ACC112 (cell line): Measurements from ENCODE around the gene MAML2.

Source experiments
- H2AFZ ChIP-seq: fragments of 200-600 bp; sonication (generic); one replicate; pipeline ENCODE4 v1.6.0; 2017; ENCODE audit warnings: antibody characterized with exemption, low read length; ENCODE audit not compliant: unreplicated experiment
- H3K27ac ChIP-seq: fragments of 200-600 bp; sonication (generic); 2 replicates; pipeline ENCODE4 v1.5.1; 2014; ENCODE audit warnings: low read depth, mild to moderate bottlenecking, antibody characterized with exemption, low read length, moderate library complexity
- H3K27me3 ChIP-seq: fragments of 200-600 bp; sonication (generic); 2 replicates; pipeline ENCODE4 v1.6.1; 2014; ENCODE audit warnings: mild to moderate bottlenecking, antibody characterized with exemption, low read length, moderate library complexity, mixed read lengths; ENCODE audit not compliant: insufficient read depth
- H3K36me3 ChIP-seq: fragments of 200-600 bp; sonication (generic); 2 replicates; pipeline ENCODE4 v1.6.1; 2016; ENCODE audit warnings: mild to moderate bottlenecking, antibody characterized with exemption, low read length, moderate library complexity, mixed read lengths; ENCODE audit not compliant: insufficient read depth
- H3K4me1 ChIP-seq: fragments of 200-600 bp; sonication (generic); one replicate; pipeline ENCODE4 v1.6.1; 2016; ENCODE audit warnings: low read length, mixed read lengths; ENCODE audit not compliant: insufficient read depth, unreplicated experiment, control insufficient read depth
- H3K4me3 ChIP-seq: fragments of 200-600 bp; sonication (generic); 2 replicates; pipeline ENCODE4 v1.5.1; 2014; ENCODE audit warnings: mild to moderate bottlenecking, low read depth, low read length
- H3K79me2 ChIP-seq: fragments of 200-600 bp; sonication (generic); one replicate; pipeline ENCODE4 v1.6.0; 2016; ENCODE audit warnings: low read length; ENCODE audit not compliant: control insufficient read depth, unreplicated experiment, insufficient read depth

The MAML2 gene

GRCh38 chr11:96317985-96318384 is 25.0 kb downstream of the MAML2 start:
- H3K4me3 ChIP-seq, result no peak overlapping the region
- H3K79me2 ChIP-seq, result peaks cover 98% of the 10 kb centered on the region

DNA sequence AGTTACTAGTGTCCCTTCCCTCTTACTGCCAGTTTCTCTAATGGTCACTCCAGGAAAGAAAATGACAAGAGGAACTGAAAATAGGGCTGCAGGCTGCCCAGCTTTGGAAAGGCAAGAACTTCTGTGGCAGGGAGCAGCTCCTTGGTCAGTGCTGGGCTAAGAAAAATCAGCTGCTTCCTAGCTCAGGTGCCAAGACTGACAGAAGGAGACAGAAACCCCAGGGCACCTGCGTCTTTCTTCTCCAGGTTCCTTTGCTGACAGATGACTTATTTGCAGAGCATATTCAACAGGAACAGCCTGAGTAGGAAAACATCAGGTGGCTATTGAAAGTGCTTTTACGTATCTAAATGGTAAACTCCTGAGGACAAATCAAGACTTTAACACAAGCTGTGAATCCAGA is 25.4 kb downstream of the MAML2 start:
- Histone ChIP-seq H3K27me3 (no peaks in the 10 kb centered on the region), H2AFZ (no peak overlapping the region), H3K79me2 (peaks cover 98% of the 10 kb centered on the region), H3K27ac (no peak overlapping the region), H3K4me1 (peaks cover 80% of the 10 kb centered on the region), H3K4me3 (no peak overlapping the region), H3K36me3 (peaks cover 22% of the 10 kb centered on the region)

More at GRCh38 chr11:96317985-96318384, 25.0 kb downstream of the MAML2 start:
- H2AFZ ChIP-seq, result no peak overlapping the region
- no peak overlapping the region for H3K27ac ChIP-seq
- H3K27me3 ChIP-seq, result no peaks in the 10 kb centered on the region
- peaks cover 76% of the 10 kb centered on the region for H3K4me1 ChIP-seq
- H3K36me3 ChIP-seq, result peaks cover 26% of the 10 kb centered on the region

DNA sequence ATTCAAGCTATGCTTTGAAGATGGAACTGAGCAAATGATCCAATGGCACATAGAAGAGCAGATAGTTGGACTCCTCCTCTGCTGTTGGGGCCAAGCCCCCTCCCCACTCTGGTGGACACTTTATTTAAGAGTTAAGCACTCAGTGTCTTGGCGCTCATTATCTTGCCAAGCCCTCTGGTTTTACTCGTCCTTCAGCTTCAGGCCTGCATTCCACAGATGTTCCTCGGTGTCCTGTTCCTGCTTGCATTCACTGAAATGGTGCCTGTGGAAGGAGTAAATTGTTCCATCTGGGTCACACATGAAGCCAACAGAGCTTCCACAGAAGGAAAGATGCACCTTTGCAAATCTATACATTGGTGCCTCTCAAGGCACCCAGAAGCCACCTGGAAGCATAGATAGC is 26.1 kb downstream of the MAML2 start:
- Histone ChIP-seq H3K4me1 (peaks cover 86% of the 10 kb centered on the region), H3K27ac (no peak overlapping the region), H3K27me3 (no peaks in the 10 kb centered on the region), H3K36me3 (peaks cover 21% of the 10 kb centered on the region), H3K4me3 (no peak overlapping the region), H3K79me2 (peaks cover 97% of the 10 kb centered on the region), H2AFZ (no peak overlapping the region)

- Histone ChIP-seq H3K36me3 (0 out of 2 replicates have a peak, but pooled peaks cover 8% of the 10 kb centered on the region), H3K27me3 (no peaks in the 10 kb centered on the region), H3K27ac (peak overlapping the region; percentile 90), H3K4me3 (no peak overlapping the region), H3K79me2 (peaks cover 93% of the 10 kb centered on the region), H3K4me1 (peaks cover 87% of the 10 kb centered on the region), H2AFZ (no peak overlapping the region)
Measured at GRCh38 chr11:96315476-96315875, 27.5 kb downstream of the MAML2 start.

DNA sequence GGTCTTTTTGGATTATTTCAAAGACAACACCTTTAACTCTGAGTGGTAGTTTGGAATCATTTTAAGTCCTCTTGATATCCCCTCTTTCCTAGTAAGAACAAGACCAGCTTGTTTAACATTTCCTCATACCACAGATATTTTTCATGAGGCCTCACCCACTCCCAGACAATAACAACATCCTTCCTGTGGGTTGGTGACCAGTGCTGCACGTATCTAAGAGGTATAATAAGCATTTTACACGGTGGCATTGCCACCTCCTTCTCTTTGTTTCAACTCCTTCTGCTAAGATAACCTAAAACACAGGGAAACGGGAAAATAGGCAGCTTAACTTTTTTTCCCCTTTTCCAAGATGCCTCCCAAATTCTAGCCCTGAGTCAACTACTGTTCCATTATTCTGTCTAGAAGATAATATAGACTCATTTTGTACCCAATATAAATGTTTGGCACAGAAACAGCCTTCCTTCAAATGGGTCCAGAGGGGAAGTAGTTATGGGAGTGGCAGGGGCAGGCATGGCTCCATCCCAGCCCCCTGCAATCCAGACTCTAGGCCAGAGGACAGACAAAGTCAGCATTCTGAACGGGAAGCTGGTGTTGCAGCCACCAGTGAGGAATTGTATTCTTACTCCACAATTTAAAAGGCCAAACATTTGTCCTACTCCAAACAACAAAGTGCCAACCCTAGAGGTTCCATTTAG is 28.5 kb downstream of the MAML2 start:
- peak overlapping the region; percentile 90 for H3K27ac ChIP-seq
- H2AFZ ChIP-seq, result no peak overlapping the region
- H3K4me1 ChIP-seq, result peaks cover 93% of the 10 kb centered on the region
- peak overlapping the region; percentile 38; the same call in 1 of the 2 replicates for H3K4me3 ChIP-seq
- H3K27me3 ChIP-seq, result no peaks in the 10 kb centered on the region
- H3K36me3 ChIP-seq, result 0 out of 2 replicates have a peak, but pooled peaks cover 7% of the 10 kb centered on the region
- peaks cover 93% of the 10 kb centered on the region for H3K79me2 ChIP-seq

DNA sequence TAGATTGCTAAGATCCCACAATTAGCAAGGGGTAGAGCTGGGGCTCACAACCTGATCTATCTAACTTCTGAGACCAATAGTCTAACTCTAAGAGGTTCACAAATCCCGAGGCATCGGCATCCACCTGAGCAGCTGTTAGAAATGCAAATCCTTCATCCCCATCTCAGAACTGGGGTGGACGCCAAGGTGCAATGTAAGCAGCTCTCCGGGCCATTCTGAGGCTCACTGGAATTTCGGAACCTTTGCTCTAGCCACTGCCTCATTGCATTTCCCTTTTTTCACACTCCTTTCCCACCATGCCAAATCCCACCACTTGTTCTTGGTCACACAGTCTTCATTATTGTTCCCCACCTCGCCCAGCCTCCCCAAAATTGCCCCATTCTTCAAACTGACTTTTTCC is 29.8 kb downstream of the MAML2 start:
- Histone ChIP-seq H3K4me3 (no peak overlapping the region; the same call in 1 of the 2 replicates), H3K27ac (peak overlapping the region; percentile 90), H3K27me3 (no peaks in the 10 kb centered on the region), H2AFZ (no peak overlapping the region), H3K36me3 (0 out of 2 replicates have a peak, but pooled peaks cover 7% of the 10 kb centered on the region), H3K79me2 (peaks cover 93% of the 10 kb centered on the region), H3K4me1 (peaks cover 93% of the 10 kb centered on the region)

- Histone ChIP-seq H3K4me1 (peaks cover 94% of the 10 kb centered on the region), H3K27ac (peak overlapping the region; percentile 90), H3K79me2 (peaks cover 80% of the 10 kb centered on the region), H2AFZ (no peak overlapping the region), H3K27me3 (no peaks in the 10 kb centered on the region), H3K4me3 (peak overlapping the region; percentile 38), H3K36me3 (no peaks in the 10 kb centered on the region)
Measured at GRCh38 chr11:96311120-96311568, 31.9 kb downstream of the MAML2 start.

- Histone ChIP-seq H3K4me1 (peaks cover 94% of the 10 kb centered on the region), H3K79me2 (peaks cover 80% of the 10 kb centered on the region), H3K27me3 (no peaks in the 10 kb centered on the region), H3K4me3 (no peak overlapping the region; the same call in 1 of the 2 replicates), H3K36me3 (no peaks in the 10 kb centered on the region), H3K27ac (peak overlapping the region; percentile 90), H2AFZ (no peak overlapping the region)
Measured at GRCh38 chr11:96310236-96310635, 32.8 kb downstream of the MAML2 start.

GRCh38 chr11:96309643-96310017 is 33.4 kb downstream of the MAML2 start:
- Histone ChIP-seq H3K4me1 (peaks cover 92% of the 10 kb centered on the region), H3K27ac (peak overlapping the region; percentile 90), H3K79me2 (peaks cover 81% of the 10 kb centered on the region)

DNA sequence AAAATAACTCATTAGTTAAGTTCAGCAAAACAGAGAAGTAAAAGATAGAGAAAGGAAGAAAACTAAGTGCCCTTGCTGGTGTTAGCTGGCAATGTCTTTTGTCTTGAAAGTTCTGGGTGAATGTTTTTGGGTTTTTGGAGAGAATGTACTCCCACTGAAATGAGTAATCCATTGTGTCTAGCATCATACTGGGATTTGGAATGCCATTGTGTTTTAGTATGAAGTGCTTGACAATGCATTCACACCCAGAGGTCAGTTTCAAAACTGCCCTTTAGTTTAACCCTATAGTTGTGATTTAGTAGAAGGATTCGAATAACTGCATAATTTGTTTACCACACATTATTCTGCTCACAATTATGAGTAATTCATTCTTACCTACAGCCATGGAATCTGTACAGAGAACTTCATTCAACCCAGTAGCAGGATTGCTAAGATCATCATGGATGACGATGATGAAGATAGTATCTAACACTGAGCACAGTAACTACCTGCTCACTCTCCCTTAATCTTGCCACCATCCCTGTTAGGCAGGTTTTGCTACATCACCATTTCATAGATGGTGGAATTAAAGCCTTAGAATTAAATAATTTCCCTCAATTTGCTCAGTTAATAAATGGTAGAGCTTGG is 33.9 kb downstream of the MAML2 start:
- no peaks in the 10 kb centered on the region for H3K36me3 ChIP-seq
- peak overlapping the region; percentile 12; the same call in 1 of the 2 replicates for H3K4me3 ChIP-seq
- peak overlapping the region; percentile 90 for H3K27ac ChIP-seq
- no peaks in the 10 kb centered on the region for H3K27me3 ChIP-seq
- H3K79me2 ChIP-seq, result peaks cover 81% of the 10 kb centered on the region
- peaks cover 92% of the 10 kb centered on the region for H3K4me1 ChIP-seq
- no peak overlapping the region for H2AFZ ChIP-seq

More at GRCh38 chr11:96309643-96310017, 33.4 kb downstream of the MAML2 start:
- Histone ChIP-seq H3K36me3 (no peaks in the 10 kb centered on the region), H3K27me3 (no peaks in the 10 kb centered on the region), H3K4me3 (0 out of 2 replicates have a peak overlapping the region, but pooled peaks have one; percentile 12), H2AFZ (no peak overlapping the region)

GRCh38 chr11:96307776-96308140 is 35.2 kb downstream of the MAML2 start:
- Histone ChIP-seq H3K36me3 (no peaks in the 10 kb centered on the region), H2AFZ (no peak overlapping the region), H3K4me3 (peak overlapping the region; percentile 62)

More at GRCh38 chr11:96307776-96308140, 35.2 kb downstream of the MAML2 start:
- Histone ChIP-seq H3K27ac (peak overlapping the region; percentile 90), H3K4me1 (peaks cover 90% of the 10 kb centered on the region), H3K27me3 (no peaks in the 10 kb centered on the region), H3K79me2 (peaks cover 75% of the 10 kb centered on the region)
